PC-3 (cell line): Measurements from ENCODE around the gene CISD1. TPM values are rescaled to one million over a fixed set of nuclear protein-coding genes. Genes with fewer than 3 reads are reported as not detected.
"Not testable (repeated sequence)": the region's sequence is repeated elsewhere in the genome, so short reads cannot be mapped to it uniquely, and the experiment has no call there.

Source experiments
- ATAC-seq: fragments of 200-7000 bp; cut with Tn5 transposase; 2 replicates; pipeline ENCODE4 v1.9.1; 2020; ENCODE audit warnings: mild to moderate bottlenecking, moderate library complexity
- BruUV-seq: library from RNA; stranded (reverse); fragments of 400-500 nt; replicated peaks from 2 replicates; lab custom pipeline; 2021; lab: Mats Ljungman, UMichigan
- CTCF ChIA-PET: fragments of 300-600 bp; sonication (Branson Sonifier 250); formaldehyde crosslinking; loops from one replicate; lab custom pipeline; 2022; ENCODE audit warnings: antibody characterized with exemption; lab: Charles Lee
- POLR2A ChIA-PET: fragments of 300-600 bp; sonication (Branson Sonifier 250); formaldehyde crosslinking; loops from one replicate; lab custom pipeline; 2022; ENCODE audit warnings: antibody characterized with exemption; ENCODE audit not compliant: unreplicated experiment; lab: Charles Lee
- DNase-seq: peaks from one replicate; pipeline ENCODE4 v3.0.0-alpha.2; 2015
- H2AFZ ChIP-seq: fragments of 300-600 bp; sonication (generic); 2 replicates; pipeline ENCODE4 v1.6.0; 2016; ENCODE audit warnings: antibody characterized with exemption, low read length
- H3F3A ChIP-seq: fragments of 300-600 bp; sonication (generic); one replicate; pipeline ENCODE4 v1.6.0; 2017; ENCODE audit warnings: antibody characterized with exemption, low read length, control low read depth, mild to moderate bottlenecking; ENCODE audit not compliant: unreplicated experiment
- H3K27ac ChIP-seq: fragments of 300-600 bp; sonication (generic); 2 replicates; pipeline ENCODE4 v1.5.1; 2016; ENCODE audit warnings: mild to moderate bottlenecking, low read length
- H3K27me3 ChIP-seq: fragments of 300-600 bp; sonication (generic); 2 replicates; pipeline ENCODE4 v1.6.1; 2016; ENCODE audit warnings: low read length, mixed read lengths
- H3K36me3 ChIP-seq: fragments of 300-600 bp; sonication (generic); 2 replicates; pipeline ENCODE4 v1.6.1; 2016; ENCODE audit warnings: low read depth, mixed run types, low read length, mixed read lengths
- H3K4me1 ChIP-seq: fragments of 300-600 bp; sonication (generic); 2 replicates; pipeline ENCODE4 v1.5.1; 2016; ENCODE audit warnings: low read length; ENCODE audit not compliant: insufficient read depth
- H3K4me2 ChIP-seq: fragments of 300-600 bp; sonication (generic); 2 replicates; pipeline ENCODE4 v1.6.0; 2016; ENCODE audit warnings: low read length
- H3K4me3 ChIP-seq: fragments of 300-600 bp; sonication (generic); 2 replicates; pipeline ENCODE4 v1.5.1; 2016; ENCODE audit warnings: mild to moderate bottlenecking, low read length, mixed read lengths
- H3K79me2 ChIP-seq: fragments of 300-600 bp; sonication (generic); 2 replicates; pipeline ENCODE4 v1.6.1; 2017; ENCODE audit warnings: low read length, mixed read lengths
- H3K9ac ChIP-seq: fragments of 300-600 bp; sonication (generic); 2 replicates; pipeline ENCODE4 v1.6.0; 2016; ENCODE audit warnings: mild to moderate bottlenecking, low read length
- H3K9me2 ChIP-seq: fragments of 300-600 bp; sonication (generic); replicated peaks from 2 replicates; pipeline ENCODE4 v1.6.1; 2016; ENCODE audit warnings: mixed run types, low read length, mixed read lengths
- H3K9me3 ChIP-seq: fragments of 300-600 bp; sonication (generic); 2 replicates; pipeline ENCODE4 v1.6.1; 2016; ENCODE audit warnings: low read length, mixed read lengths
- H4K20me1 ChIP-seq: fragments of 300-600 bp; sonication (generic); 2 replicates; pipeline ENCODE4 v1.6.1; 2016; ENCODE audit warnings: low read length, mixed read lengths
- CTCF ChIP-seq: fragments of 300-600 bp; sonication (generic); conservative IDR thresholded peaks from 2 replicates; pipeline ENCODE4 v1.5.1; 2017; ENCODE audit warnings: antibody characterized with exemption, low read depth, mild to moderate bottlenecking, low read length
- EZH2 ChIP-seq: fragments of 300-600 bp; sonication (generic); IDR thresholded peaks from one replicate; pipeline ENCODE4 v1.6.1; 2017; ENCODE audit warnings: antibody characterized with exemption, mild to moderate bottlenecking, low read length; ENCODE audit not compliant: unreplicated experiment
- EZH2phosphoT487 ChIP-seq: fragments of 300-600 bp; sonication (generic); IDR thresholded peaks from 2 replicates; pipeline ENCODE4 v1.6.1; 2018; ENCODE audit warnings: mild to moderate bottlenecking, antibody characterized with exemption, low read length, borderline replicate concordance
- intact Hi-C: fragments of 100-400 bp; cut with micrococcal nuclease; formaldehyde crosslinking; loops from 2 replicates; pipeline ENCODE4 v1.9.0; 2023
- total RNA-seq: library from RNA; depleted of rRNA; stranded (reverse); fragments of >200 nt; gene quantifications from 2 replicates; pipeline ENCODE4 v1.2.3, GENCODE V29; 2014

CISD1 gene
- total RNA-seq, 1 experiment from 2014 or later = 68.8 TPM

- Histone ChIP-seq H3K9me2 (no peaks in the 10 kb centered on the region), H3K9me3 (no peaks in the 10 kb centered on the region), H3K27me3 (no peaks in the 10 kb centered on the region), H3K4me3 (no peak overlapping the region), H3K36me3 (no peaks in the 10 kb centered on the region), H3K4me2 (no peak overlapping the region), H3F3A (no peaks in the 10 kb centered on the region), H4K20me1 (no peaks in the 10 kb centered on the region), H3K79me2 (no peaks in the 10 kb centered on the region), H3K27ac (no peak overlapping the region), H2AFZ (no peak overlapping the region), H3K9ac (no peak overlapping the region), H3K4me1 (peaks cover 5% of the 10 kb centered on the region; the same call in 1 of the 2 replicates)
- ATAC-seq (no peak), DNase-seq (no peak)
- no peak for TF ChIP-seq CTCF
- no peak for TF ChIP-seq EZH2phosphoT487
- no TSS peak for BruUV-seq
- ChIA-PET POLR2A (no interaction called here), CTCF (no interaction called here)
- intact Hi-C loops = no loop called here
Observed at GRCh38 chr10:58220769-58221451, 48.1 kb upstream of the CISD1 start.

- H3K4me3 ChIP-seq = no peak overlapping the region
- no peaks in the 10 kb centered on the region for H3K79me2 ChIP-seq
- H3K4me2 ChIP-seq = no peak overlapping the region
- intact Hi-C loops = no loop called here
- ATAC-seq (no peak), DNase-seq (no peak)
- no peaks in the 10 kb centered on the region for H3K9me2 ChIP-seq
- ChIA-PET CTCF (no interaction called here), POLR2A (interaction anchor here (0.5 kb wide), 1 partner anchor 66 kb away, joined by 4 read pairs; no protein-coding TSS in a partner anchor)
- no peak overlapping the region for H2AFZ ChIP-seq
- no peaks in the 10 kb centered on the region for H3K36me3 ChIP-seq
- H3K27me3 ChIP-seq = no peaks in the 10 kb centered on the region
- no peaks in the 10 kb centered on the region for H3K4me1 ChIP-seq
- no peaks in the 10 kb centered on the region for H3F3A ChIP-seq
- H3K9ac ChIP-seq = no peak overlapping the region
- no peaks in the 10 kb centered on the region for H4K20me1 ChIP-seq
- no TSS peak for BruUV-seq
- TF ChIP-seq CTCF (no peak), EZH2phosphoT487 (no peak), EZH2 (no peak)
- no peak overlapping the region for H3K27ac ChIP-seq
- no peaks in the 10 kb centered on the region for H3K9me3 ChIP-seq
Observed at GRCh38 chr10:58225654-58226053, 43.3 kb upstream of the CISD1 start.

- H4K20me1 ChIP-seq, BruUV-seq, H2AFZ ChIP-seq, H3K9me3 ChIP-seq, H3K9ac ChIP-seq, ATAC-seq, H3K36me3 ChIP-seq, H3K27ac ChIP-seq, H3K27me3 ChIP-seq, POLR2A ChIA-PET, H3K9me2 ChIP-seq, H3K4me3 ChIP-seq, intact Hi-C loops, H3K4me2 ChIP-seq, CTCF ChIA-PET, H3K4me1 ChIP-seq, H3K79me2 ChIP-seq, H3F3A ChIP-seq, DNase-seq: not testable (repeated sequence)
Observed at GRCh38 chr10:58229856-58230255, 39.1 kb upstream of the CISD1 start.
